ES-I3 (cell line): ENCODE measurements around the gene TSPO.

Experiments used
- H3K36me3 ChIP-seq: 2 replicates; pipeline ENCODE4 v1.6.1; 2013; ENCODE audit warnings: mild to moderate bottlenecking, low read length, control low read depth, moderate library complexity; ENCODE audit not compliant: insufficient read depth
- H3K4me1 ChIP-seq: 2 replicates; pipeline ENCODE4 v1.6.1; 2013; ENCODE audit warnings: mild to moderate bottlenecking, control low read depth, low read length; ENCODE audit not compliant: insufficient read depth
- H3K9ac ChIP-seq: 2 replicates; pipeline ENCODE4 v1.6.1; 2013; ENCODE audit warnings: low read depth, mild to moderate bottlenecking, low read length, moderate library complexity
- H3K9me3 ChIP-seq: 2 replicates; pipeline ENCODE4 v1.6.1; 2013; ENCODE audit warnings: mild to moderate bottlenecking, low read length, moderate library complexity; ENCODE audit not compliant: control insufficient read depth, insufficient read depth

The TSPO gene

GRCh38 chr22:43205261-43205691 is 53.9 kb downstream of the TSPO start:
- H3K4me1 ChIP-seq = peaks cover 14% of the 10 kb centered on the region; the same call in 1 of the 2 replicates
- H3K9me3 ChIP-seq = no peaks in the 10 kb centered on the region
- H3K36me3 ChIP-seq = no peaks in the 10 kb centered on the region
- no peak overlapping the region for H3K9ac ChIP-seq

- Histone ChIP-seq H3K9ac (no peak overlapping the region), H3K9me3 (no peaks in the 10 kb centered on the region), H3K36me3 (no peaks in the 10 kb centered on the region), H3K4me1 (peaks cover 14% of the 10 kb centered on the region; the same call in 1 of the 2 replicates)
These were observed 54.6 kb downstream of the TSPO start for GRCh38 chr22:43205748-43206508.

GRCh38 chr22:43206509-43207161 is 55.3 kb downstream of the TSPO start:
- Histone ChIP-seq H3K9ac (no peak overlapping the region), H3K36me3 (no peaks in the 10 kb centered on the region), H3K4me1 (peaks cover 14% of the 10 kb centered on the region; the same call in 1 of the 2 replicates), H3K9me3 (no peaks in the 10 kb centered on the region)

- Histone ChIP-seq H3K9me3 (no peaks in the 10 kb centered on the region), H3K36me3 (no peaks in the 10 kb centered on the region), H3K4me1 (peaks cover 13% of the 10 kb centered on the region; the same call in 1 of the 2 replicates), H3K9ac (no peak overlapping the region)
These were observed 56.0 kb downstream of the TSPO start for GRCh38 chr22:43207386-43207785.

GRCh38 chr22:43207849-43208702 is 56.7 kb downstream of the TSPO start:
- no peaks in the 10 kb centered on the region for H3K36me3 ChIP-seq
- peaks cover 11% of the 10 kb centered on the region; the same call in 1 of the 2 replicates for H3K4me1 ChIP-seq
- H3K9ac ChIP-seq = no peak overlapping the region
- H3K9me3 ChIP-seq = no peaks in the 10 kb centered on the region

- Histone ChIP-seq H3K4me1 (peaks cover 18% of the 10 kb centered on the region; the same call in 1 of the 2 replicates), H3K36me3 (no peaks in the 10 kb centered on the region), H3K9me3 (no peaks in the 10 kb centered on the region), H3K9ac (no peak overlapping the region)
These were observed 57.6 kb downstream of the TSPO start for GRCh38 chr22:43208703-43209522.

- peaks cover 18% of the 10 kb centered on the region; the same call in 1 of the 2 replicates for H3K4me1 ChIP-seq
- no peaks in the 10 kb centered on the region for H3K36me3 ChIP-seq
- H3K9ac ChIP-seq = no peak overlapping the region
- no peaks in the 10 kb centered on the region for H3K9me3 ChIP-seq
These were observed 58.1 kb downstream of the TSPO start for GRCh38 chr22:43209523-43209890.

- no peaks in the 10 kb centered on the region for H3K9me3 ChIP-seq
- H3K9ac ChIP-seq = no peak overlapping the region
- H3K4me1 ChIP-seq = peaks cover 18% of the 10 kb centered on the region; the same call in 1 of the 2 replicates
- no peaks in the 10 kb centered on the region for H3K36me3 ChIP-seq
These were observed 58.6 kb downstream of the TSPO start for GRCh38 chr22:43209971-43210370.

- Histone ChIP-seq H3K4me1 (peaks cover 18% of the 10 kb centered on the region; the same call in 1 of the 2 replicates), H3K36me3 (no peaks in the 10 kb centered on the region), H3K9ac (no peak overlapping the region), H3K9me3 (no peaks in the 10 kb centered on the region)
These were observed 59.5 kb downstream of the TSPO start for GRCh38 chr22:43210631-43211515.

GRCh38 chr22:43211941-43212433 is 60.6 kb downstream of the TSPO start:
- no peaks in the 10 kb centered on the region for H3K9me3 ChIP-seq
- H3K36me3 ChIP-seq = no peaks in the 10 kb centered on the region
- H3K9ac ChIP-seq = no peak overlapping the region
- peaks cover 13% of the 10 kb centered on the region; the same call in 1 of the 2 replicates for H3K4me1 ChIP-seq

- H3K9me3 ChIP-seq = no peaks in the 10 kb centered on the region
- H3K4me1 ChIP-seq = peaks cover 12% of the 10 kb centered on the region; the same call in 1 of the 2 replicates
- H3K36me3 ChIP-seq = no peaks in the 10 kb centered on the region
- no peak overlapping the region for H3K9ac ChIP-seq
These were observed 61.1 kb downstream of the TSPO start for GRCh38 chr22:43212434-43212952.
